K562 (cell line): ENCODE data around the gene FEN1. TPM values are rescaled to one million over a fixed set of nuclear protein-coding genes. Genes with fewer than 3 reads are reported as not detected.

Experiments
- ADNP ChIP-seq: fragments of 200-800 bp; sonication (Bioruptor generic); IDR thresholded peaks from 2 replicates; pipeline ENCODE4 v1.6.1; 2016; ENCODE audit warnings: missing genetic modification characterization, missing compliant biosample characterization
- ARID1B ChIP-seq: fragments of 450-650 bp; IDR thresholded peaks from 2 replicates; pipeline ENCODE4 v1.6.1; 2016; ENCODE audit warnings: antibody characterized with exemption, mild to moderate bottlenecking, inconsistent platforms
- ARNT ChIP-seq, 2 experiments: fragments of 450-650 bp; IDR thresholded peaks; 2 replicates each; pipeline ENCODE4 v1.6.1; 2016; ENCODE audit warnings: mild to moderate bottlenecking in 1 of 2
- ASH1L ChIP-seq: fragments of 450-650 bp; IDR thresholded peaks from 2 replicates; pipeline ENCODE4 v1.6.1; 2018; ENCODE audit warnings: borderline replicate concordance, mild to moderate bottlenecking, low read depth; ENCODE audit not compliant: partially characterized antibody
- BCL6 ChIP-seq: fragments of 250-450 bp; sonication (Bioruptor Pico); IDR thresholded peaks from 2 replicates; pipeline ENCODE4 v1.4.0; 2020
- CBX2 ChIP-seq: fragments of 200-600 bp; sonication (generic); IDR thresholded peaks from one replicate; pipeline ENCODE4 v1.6.1; 2012; ENCODE audit warnings: mild to moderate bottlenecking, low read length, inconsistent platforms; ENCODE audit not compliant: insufficient read depth, poor library complexity, severe bottlenecking
- CHCHD3 ChIP-seq: fragments of 250-450 bp; sonication (Bioruptor Pico); IDR thresholded peaks from 2 replicates; pipeline ENCODE4 v2.1.2; 2022; ENCODE audit warnings: mild to moderate bottlenecking
- GTF2E2 ChIP-seq: fragments of 200-800 bp; sonication (Bioruptor generic); IDR thresholded peaks from 2 replicates; pipeline ENCODE4 v1.6.1; 2016; ENCODE audit warnings: missing genetic modification characterization, missing compliant biosample characterization
- HNRNPK ChIP-seq: fragments of 200-400 bp; formaldehyde crosslinking; IDR thresholded peaks from one replicate; pipeline ENCODE4 v1.6.1; 2018; ENCODE audit warnings: mild to moderate bottlenecking, low read depth, low read length; ENCODE audit not compliant: poor library complexity, severe bottlenecking
- NR2C2 ChIP-seq, 2 experiments: fragments of 200-800 bp in 1 of 2; sonication (Bioruptor generic) in 1 of 2; sonication (generic) in 1 of 2; formaldehyde crosslinking in 1 of 2; IDR thresholded peaks; 2 replicates each; pipeline versions ENCODE4 v1.6.1 to v1.8.0; 2016 to 2022; ENCODE audit warnings: mild to moderate bottlenecking in 1 of 2, missing compliant biosample characterization in 1 of 2, missing genetic modification characterization in 1 of 2, missing genetic modification reagents in 1 of 2
- PHF21A ChIP-seq: fragments of 450-650 bp; IDR thresholded peaks from 2 replicates; pipeline ENCODE4 v1.6.1; 2017; ENCODE audit warnings: low read depth, borderline replicate concordance
- SP1 ChIP-seq: sonication (generic); formaldehyde crosslinking; IDR thresholded peaks from 2 replicates; pipeline ENCODE4 v1.8.1; 2022; ENCODE audit warnings: mild to moderate bottlenecking, missing genetic modification reagents
- ZKSCAN3 ChIP-seq: fragments of 250-450 bp; sonication (Bioruptor Pico); IDR thresholded peaks from 2 replicates; pipeline ENCODE4 v1.4.0; 2020
- ZNF124 ChIP-seq: sonication (generic); formaldehyde crosslinking; IDR thresholded peaks from 2 replicates; pipeline ENCODE4 v1.8.1; 2022; ENCODE audit warnings: missing genetic modification reagents
- ZNF212 ChIP-seq: fragments of 450-650 bp; formaldehyde crosslinking; IDR thresholded peaks from 2 replicates; pipeline ENCODE4 v1.4.0; 2020; ENCODE audit warnings: mild to moderate bottlenecking
- polyA plus RNA-seq, 8 experiments: library from polyadenylated mRNA; depleted of rRNA in 4 of 8; stranded (reverse) in 5 of 8; unstranded in 3 of 8; fragments of >200 nt; fragmentation: Nextera tagmentation in 2 of 8; fragmentation: Illumina TruSeq in 1 of 8; extraction: Ambion mirVana in 2 of 8; extraction: Trizol in 1 of 8; gene quantifications; 2 replicates each; pipeline versions ENCODE4 v1.2.1 to v1.2.3, GENCODE V29; 2011 to 2014; ENCODE audit warnings: inconsistent platforms in 1 of 8, missing spikeins in 1 of 8
- total RNA-seq, 7 experiments: library from RNA; depleted of rRNA in 6 of 7; stranded (reverse); fragments of >200 nt in 6 of 7; fragmentation: Illumina TruSeq in 2 of 7; extraction: Trizol in 2 of 7; gene quantifications; 2 replicates each; pipeline versions ENCODE4 v1.2.1 to v1.2.3, GENCODE V29; 2011 to 2021; ENCODE audit warnings: low replicate concordance in 1 of 7
- TF ChIP-seq, protein P1 (sequence below): sonication (generic); formaldehyde crosslinking; IDR thresholded peaks from 2 replicates; pipeline ENCODE4 v1.9.0; 2022; ENCODE audit warnings: mild to moderate bottlenecking, missing genetic modification reagents
- TF ChIP-seq, protein P2 (sequence below): sonication (generic); formaldehyde crosslinking; IDR thresholded peaks from 2 replicates; pipeline ENCODE4 v1.8.1; 2023; ENCODE audit warnings: mild to moderate bottlenecking, missing genetic modification reagents
- TF ChIP-seq, protein P3 (sequence below): sonication (generic); formaldehyde crosslinking; IDR thresholded peaks from 2 replicates; pipeline ENCODE4 v1.8.1; 2022; ENCODE audit warnings: missing genetic modification reagents
- TF ChIP-seq, protein P4 (sequence below): IDR thresholded peaks from 2 replicates; pipeline ENCODE4 v1.6.1; 2016; ENCODE audit warnings: missing genetic modification characterization, missing compliant biosample characterization
- TF ChIP-seq, protein P5 (sequence below): IDR thresholded peaks from 2 replicates; pipeline ENCODE4 v1.6.1; 2011; ENCODE audit warnings: borderline replicate concordance, low read depth, mild to moderate bottlenecking, moderate library complexity, low read length; ENCODE audit not compliant: insufficient read depth, poor library complexity, severe bottlenecking

Gene FEN1
- total and polyA plus RNA-seq, 9 of the 15 experiments (the other 6 are each of a cell fraction or from before 2014, with no cell fraction given) = 58.1 to 156 (median 137) TPM

DNA sequence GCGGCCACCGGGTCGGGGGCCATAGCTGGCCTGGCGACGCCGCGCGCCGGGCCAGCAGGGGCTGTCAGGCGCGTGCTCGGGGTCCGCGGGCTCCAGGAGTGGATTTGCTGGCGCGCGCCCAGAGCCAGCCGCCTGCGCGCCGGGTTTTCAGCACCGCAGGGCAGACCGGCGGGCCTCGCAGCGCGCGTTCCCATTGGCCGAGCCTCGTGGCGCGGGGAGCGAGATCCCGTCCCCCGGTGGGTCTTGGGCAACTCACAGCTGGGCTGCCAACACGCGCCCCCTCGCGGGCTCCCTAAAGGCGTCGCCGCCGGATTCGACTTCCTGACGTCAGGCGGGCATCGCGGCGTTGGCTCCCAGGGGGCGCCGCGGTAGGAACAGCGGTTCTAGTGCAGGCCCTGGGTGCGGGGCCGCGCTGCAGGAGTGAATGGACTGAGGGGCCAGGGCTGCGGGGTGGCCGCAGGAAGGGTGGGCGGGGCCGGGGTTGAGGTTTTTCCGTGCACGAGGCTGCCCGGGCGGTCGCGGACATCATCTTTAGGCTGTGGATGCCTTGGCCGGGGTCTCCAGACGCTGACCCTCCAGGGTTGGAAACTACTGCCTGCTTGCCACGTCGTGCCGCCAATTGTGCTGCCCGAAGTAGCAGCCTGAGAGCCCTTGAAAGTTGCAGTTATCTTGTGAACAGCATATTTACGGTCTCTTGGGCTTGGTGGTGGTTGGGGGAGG, 24.2 kb downstream of the FEN1 start, which contains the start of gene FADS1 (continued):
- TF ChIP-seq, protein P1, sequence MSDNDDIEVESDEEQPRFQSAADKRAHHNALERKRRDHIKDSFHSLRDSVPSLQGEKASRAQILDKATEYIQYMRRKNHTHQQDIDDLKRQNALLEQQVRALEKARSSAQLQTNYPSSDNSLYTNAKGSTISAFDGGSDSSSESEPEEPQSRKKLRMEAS (CRISPR knock-in tag) = peak; percentile 93
- TF ChIP-seq ADNP (tag) (no peak), BCL6 (CRISPR knock-in tag) (no peak), CHCHD3 (no peak), NR2C2 (CRISPR knock-in tag; IDR thresholded peaks at IDR 0.05) (no peak), NR2C2 (tag; IDR thresholded peaks at IDR 0.05) (peak; percentile 55), PHF21A (peak; percentile 59; the same call in 1 of the 2 replicates), HNRNPK (peak; percentile 96), CBX2 (no peak), ARNT (IDR thresholded peaks at IDR 0.05) (no peak), ZKSCAN3 (CRISPR knock-in tag) (no peak), ZNF124 (CRISPR knock-in tag) (no peak), GTF2E2 (0 out of 2 replicates have a peak, but pooled peaks have one; percentile 15), SP1 (CRISPR knock-in tag) (no peak; the same call in 1 of the 2 replicates), ZNF212 (CRISPR knock-in tag) (no peak), ARID1B (no peak; the same call in 1 of the 2 replicates), ASH1L (no peak)
- TF ChIP-seq, protein P2, sequence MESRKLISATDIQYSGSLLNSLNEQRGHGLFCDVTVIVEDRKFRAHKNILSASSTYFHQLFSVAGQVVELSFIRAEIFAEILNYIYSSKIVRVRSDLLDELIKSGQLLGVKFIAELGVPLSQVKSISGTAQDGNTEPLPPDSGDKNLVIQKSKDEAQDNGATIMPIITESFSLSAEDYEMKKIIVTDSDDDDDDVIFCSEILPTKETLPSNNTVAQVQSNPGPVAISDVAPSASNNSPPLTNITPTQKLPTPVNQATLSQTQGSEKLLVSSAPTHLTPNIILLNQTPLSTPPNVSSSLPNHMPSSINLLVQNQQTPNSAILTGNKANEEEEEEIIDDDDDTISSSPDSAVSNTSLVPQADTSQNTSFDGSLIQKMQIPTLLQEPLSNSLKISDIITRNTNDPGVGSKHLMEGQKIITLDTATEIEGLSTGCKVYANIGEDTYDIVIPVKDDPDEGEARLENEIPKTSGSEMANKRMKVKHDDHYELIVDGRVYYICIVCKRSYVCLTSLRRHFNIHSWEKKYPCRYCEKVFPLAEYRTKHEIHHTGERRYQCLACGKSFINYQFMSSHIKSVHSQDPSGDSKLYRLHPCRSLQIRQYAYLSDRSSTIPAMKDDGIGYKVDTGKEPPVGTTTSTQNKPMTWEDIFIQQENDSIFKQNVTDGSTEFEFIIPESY (CRISPR knock-in tag) = no peak; the same call in 1 of the 2 replicates
- TF ChIP-seq, protein P3, sequence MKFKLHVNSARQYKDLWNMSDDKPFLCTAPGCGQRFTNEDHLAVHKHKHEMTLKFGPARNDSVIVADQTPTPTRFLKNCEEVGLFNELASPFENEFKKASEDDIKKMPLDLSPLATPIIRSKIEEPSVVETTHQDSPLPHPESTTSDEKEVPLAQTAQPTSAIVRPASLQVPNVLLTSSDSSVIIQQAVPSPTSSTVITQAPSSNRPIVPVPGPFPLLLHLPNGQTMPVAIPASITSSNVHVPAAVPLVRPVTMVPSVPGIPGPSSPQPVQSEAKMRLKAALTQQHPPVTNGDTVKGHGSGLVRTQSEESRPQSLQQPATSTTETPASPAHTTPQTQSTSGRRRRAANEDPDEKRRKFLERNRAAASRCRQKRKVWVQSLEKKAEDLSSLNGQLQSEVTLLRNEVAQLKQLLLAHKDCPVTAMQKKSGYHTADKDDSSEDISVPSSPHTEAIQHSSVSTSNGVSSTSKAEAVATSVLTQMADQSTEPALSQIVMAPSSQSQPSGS = no peak; the same call in 1 of the 2 replicates
- TF ChIP-seq, protein P4, sequence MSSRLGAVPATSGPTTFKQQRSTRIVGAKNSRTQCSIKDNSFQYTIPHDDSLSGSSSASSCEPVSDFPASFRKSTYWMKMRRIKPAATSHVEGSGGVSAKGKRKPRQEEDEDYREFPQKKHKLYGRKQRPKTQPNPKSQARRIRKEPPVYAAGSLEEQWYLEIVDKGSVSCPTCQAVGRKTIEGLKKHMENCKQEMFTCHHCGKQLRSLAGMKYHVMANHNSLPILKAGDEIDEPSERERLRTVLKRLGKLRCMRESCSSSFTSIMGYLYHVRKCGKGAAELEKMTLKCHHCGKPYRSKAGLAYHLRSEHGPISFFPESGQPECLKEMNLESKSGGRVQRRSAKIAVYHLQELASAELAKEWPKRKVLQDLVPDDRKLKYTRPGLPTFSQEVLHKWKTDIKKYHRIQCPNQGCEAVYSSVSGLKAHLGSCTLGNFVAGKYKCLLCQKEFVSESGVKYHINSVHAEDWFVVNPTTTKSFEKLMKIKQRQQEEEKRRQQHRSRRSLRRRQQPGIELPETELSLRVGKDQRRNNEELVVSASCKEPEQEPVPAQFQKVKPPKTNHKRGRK (tag) = no peak
- TF ChIP-seq, protein P5, sequence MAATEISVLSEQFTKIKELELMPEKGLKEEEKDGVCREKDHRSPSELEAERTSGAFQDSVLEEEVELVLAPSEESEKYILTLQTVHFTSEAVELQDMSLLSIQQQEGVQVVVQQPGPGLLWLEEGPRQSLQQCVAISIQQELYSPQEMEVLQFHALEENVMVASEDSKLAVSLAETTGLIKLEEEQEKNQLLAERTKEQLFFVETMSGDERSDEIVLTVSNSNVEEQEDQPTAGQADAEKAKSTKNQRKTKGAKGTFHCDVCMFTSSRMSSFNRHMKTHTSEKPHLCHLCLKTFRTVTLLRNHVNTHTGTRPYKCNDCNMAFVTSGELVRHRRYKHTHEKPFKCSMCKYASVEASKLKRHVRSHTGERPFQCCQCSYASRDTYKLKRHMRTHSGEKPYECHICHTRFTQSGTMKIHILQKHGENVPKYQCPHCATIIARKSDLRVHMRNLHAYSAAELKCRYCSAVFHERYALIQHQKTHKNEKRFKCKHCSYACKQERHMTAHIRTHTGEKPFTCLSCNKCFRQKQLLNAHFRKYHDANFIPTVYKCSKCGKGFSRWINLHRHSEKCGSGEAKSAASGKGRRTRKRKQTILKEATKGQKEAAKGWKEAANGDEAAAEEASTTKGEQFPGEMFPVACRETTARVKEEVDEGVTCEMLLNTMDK = peak; percentile 96
